GM12874 (cell line): Measurements from ENCODE around the gene GRAMD2A.

ENCODE experiments used
- TF ChIP-seq, protein P1 (sequence below): IDR thresholded peaks from 2 replicates; pipeline ENCODE4 v1.5.1; 2011; ENCODE audit warnings: low read depth, mild to moderate bottlenecking, control low read depth, low read length, moderate library complexity; ENCODE audit not compliant: insufficient read depth

The GRAMD2A gene

DNA sequence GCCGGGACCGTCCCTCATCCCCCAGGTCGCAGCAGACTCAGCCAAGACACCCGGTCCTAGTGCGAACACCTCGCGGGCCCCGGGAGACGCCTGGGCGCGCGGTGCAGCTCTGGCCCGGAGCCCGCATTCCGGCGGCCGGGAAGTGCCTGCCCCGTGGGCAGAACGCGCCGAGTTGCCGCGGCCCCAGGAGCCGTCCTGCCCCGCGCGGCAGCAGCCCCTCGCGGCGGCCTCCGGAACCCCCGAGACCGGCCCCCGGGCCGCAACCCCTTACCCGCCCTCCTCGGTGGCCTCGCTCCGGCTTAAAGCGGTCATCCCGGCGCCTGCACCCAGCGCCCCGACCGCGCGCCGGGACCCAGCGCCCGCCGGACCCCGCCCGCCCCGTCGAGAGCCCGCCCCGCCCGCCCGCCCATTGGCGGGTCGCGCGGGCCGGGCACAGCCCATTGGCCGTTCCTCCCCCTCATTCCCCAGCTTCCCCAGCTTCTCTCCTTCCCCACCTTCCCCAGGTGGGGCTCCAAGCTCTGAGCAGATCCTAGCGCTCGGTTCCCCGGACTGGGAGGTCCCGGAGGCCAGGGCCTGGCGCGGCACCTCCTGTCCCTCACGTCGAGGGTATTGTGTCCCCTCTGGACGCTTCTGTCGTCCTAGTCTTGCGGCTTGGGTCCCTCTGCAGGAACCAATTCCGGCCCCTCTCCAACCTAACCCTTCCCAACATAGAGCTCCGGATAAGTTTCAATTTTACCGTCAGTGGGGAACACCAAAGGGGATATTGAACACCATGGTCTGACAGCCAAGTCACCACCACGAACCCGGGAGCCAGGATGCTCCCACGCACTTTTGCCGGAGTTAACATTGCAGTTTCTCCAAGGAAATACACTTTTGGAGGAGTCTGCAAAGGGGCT is at the start of gene GRAMD2A:
TSS of gene GRAMD2A (minus strand) at position 328 of the 896 bp plus-strand sequence.
- TF ChIP-seq, protein P1, sequence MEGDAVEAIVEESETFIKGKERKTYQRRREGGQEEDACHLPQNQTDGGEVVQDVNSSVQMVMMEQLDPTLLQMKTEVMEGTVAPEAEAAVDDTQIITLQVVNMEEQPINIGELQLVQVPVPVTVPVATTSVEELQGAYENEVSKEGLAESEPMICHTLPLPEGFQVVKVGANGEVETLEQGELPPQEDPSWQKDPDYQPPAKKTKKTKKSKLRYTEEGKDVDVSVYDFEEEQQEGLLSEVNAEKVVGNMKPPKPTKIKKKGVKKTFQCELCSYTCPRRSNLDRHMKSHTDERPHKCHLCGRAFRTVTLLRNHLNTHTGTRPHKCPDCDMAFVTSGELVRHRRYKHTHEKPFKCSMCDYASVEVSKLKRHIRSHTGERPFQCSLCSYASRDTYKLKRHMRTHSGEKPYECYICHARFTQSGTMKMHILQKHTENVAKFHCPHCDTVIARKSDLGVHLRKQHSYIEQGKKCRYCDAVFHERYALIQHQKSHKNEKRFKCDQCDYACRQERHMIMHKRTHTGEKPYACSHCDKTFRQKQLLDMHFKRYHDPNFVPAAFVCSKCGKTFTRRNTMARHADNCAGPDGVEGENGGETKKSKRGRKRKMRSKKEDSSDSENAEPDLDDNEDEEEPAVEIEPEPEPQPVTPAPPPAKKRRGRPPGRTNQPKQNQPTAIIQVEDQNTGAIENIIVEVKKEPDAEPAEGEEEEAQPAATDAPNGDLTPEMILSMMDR = no peak

DNA sequence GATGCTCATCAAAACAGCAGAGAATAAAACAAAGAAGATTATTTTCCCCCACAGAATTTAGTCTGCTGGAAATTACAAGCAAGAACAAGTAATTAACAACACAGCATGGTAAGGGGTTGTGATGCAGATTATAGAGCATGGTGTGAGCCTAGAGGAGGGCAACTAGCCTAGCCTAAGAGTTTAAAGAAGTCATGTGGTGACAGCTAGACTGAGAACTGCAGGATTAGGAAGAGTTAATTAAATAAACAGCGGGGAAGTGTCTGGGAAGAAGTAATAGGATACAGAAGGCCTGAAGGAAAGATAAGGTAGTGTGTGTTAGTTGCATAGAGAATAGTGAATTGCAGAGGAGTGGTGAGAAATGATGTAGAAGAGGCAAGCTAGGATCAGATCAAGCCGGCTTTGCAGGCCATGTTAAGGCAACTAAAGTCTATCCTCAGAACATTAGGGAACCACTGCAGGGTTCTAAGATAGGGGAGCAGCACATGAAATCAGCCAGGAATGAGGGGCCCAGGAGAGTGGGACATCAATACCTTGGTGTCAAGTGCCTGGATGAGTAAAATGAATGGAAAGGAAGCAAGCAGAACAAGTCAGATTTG is 45.3 kb upstream of the GRAMD2A start:
- TF ChIP-seq, protein P1 = no peak

DNA sequence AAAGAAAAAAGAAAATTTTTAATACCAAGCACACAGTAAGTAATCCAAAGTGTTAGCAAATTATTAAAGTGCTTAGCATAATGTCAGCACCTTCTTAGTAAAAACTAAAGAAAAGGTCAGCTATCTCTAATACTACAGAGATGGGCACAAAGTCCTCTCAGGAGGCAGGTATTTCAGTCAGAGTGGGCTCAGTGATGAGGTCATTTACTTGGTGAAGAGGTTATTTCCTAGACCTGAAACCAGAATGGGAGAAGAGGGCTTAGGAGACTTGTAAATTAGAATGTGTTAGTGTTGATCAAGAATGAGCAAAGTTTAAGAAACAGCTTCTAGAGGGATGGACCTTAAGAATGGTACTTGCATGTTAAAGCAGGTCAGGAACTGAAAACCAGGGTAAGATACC is 42.1 kb upstream of the GRAMD2A start:
- TF ChIP-seq, protein P1 = no peak

DNA sequence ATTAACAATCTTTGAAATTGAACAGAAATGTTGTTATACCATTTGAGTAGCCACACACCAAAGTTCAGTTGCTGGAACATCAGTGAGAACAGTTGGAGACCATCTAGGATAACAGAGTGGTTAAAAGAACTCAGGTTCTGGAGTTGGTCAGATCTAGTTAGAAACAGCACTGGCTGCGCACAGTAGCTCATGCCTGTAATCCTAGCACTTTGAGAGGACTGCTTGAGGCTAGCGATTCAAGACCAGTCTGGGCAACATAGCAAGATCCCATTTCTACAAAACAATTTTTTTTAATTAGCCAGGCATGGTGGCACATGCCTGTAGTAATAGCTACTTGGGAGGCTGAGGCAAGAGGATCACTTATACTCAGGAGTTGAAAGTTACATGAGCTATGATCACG is 41.0 kb upstream of the GRAMD2A start:
- TF ChIP-seq, protein P1 = no peak

- TF ChIP-seq, protein P1 = no peak
Observed at GRCh38 chr15:72237853-72238224, 40.3 kb upstream of the GRAMD2A start.

DNA sequence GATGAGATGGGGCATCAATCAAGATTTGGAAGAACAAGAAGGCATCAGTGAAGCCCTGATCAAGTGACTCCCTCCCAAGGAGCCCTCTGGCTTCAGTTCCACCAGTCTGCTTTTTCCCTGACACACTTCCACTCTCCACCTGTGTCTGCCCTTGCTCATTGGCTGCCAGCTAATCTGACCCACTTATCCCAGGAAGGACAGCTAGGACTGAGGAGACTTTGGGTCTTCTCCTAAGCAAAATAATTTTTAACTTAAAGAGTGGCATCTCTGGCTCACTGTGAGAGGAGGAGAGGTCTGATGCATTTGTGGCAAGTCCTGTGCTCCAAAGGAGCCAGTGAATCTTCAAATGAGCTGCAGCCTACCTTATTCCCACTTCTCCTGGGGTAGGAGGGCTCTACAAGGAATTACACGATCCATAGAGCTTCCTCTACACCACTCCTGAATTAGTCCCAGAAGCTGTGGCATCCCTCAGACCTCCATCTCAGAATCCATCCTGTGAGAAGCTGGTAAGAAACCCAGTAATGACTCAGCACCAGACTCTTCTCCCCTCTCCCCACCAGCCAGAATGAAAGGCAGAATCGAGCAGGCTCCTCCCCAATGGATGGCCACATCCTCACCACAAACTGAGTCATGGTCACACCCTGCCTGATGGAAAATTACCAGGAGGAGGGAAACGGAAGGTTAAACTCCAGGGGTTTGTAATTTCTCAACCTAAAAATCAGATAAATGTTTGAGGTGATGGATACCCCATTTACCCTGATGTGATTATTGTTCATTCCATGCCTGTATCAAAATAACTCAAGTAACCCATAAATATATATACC is 39.7 kb upstream of the GRAMD2A start:
- TF ChIP-seq, protein P1 = no peak
